Inflammatory macrophage treated with lipopolysaccharide for 4 hours (primary cell): ENCODE data around the gene HOXD13.

Experiments
- DNase-seq: peaks from one replicate; pipeline ENCODE4 v3.0.0-alpha.2; 2020

HOXD13 gene

GRCh38 chr2:176081376-176081836, 11.1 kb upstream of the HOXD13 start:
- no peak for DNase-seq

GRCh38 chr2:176081837-176082524, 10.5 kb upstream of the HOXD13 start:
- DNase-seq: no peak

- DNase-seq: no peak
Measured at GRCh38 chr2:176082525-176082823, 10.0 kb upstream of the HOXD13 start.

- DNase-seq: no peak
Measured at GRCh38 chr2:176082824-176083751, 9.4 kb upstream of the HOXD13 start.

GRCh38 chr2:176083796-176084261, 8.7 kb upstream of the HOXD13 start, which contains the start of gene EVX2:
EVX2 (minus strand) TSS chr2:176083962; CDS start chr2:176083776, 186 bp downstream.
- DNase-seq: no peak

- DNase-seq: no peak
Measured at GRCh38 chr2:176084611-176085119, 7.9 kb upstream of the HOXD13 start.

GRCh38 chr2:176085120-176085788, 7.3 kb upstream of the HOXD13 start:
- no peak for DNase-seq

- DNase-seq: no peak
Measured at GRCh38 chr2:176085861-176086771, 6.4 kb upstream of the HOXD13 start.

GRCh38 chr2:176087330-176088047, 5.0 kb upstream of the HOXD13 start:
- DNase-seq: no peak

- peak; percentile 37 for DNase-seq
Measured at GRCh38 chr2:176088048-176088936, 4.2 kb upstream of the HOXD13 start.

GRCh38 chr2:176088937-176089842, 3.3 kb upstream of the HOXD13 start:
- no peak for DNase-seq

- DNase-seq: no peak
Measured at GRCh38 chr2:176089843-176090395, 2.6 kb upstream of the HOXD13 start.

GRCh38 chr2:176090862-176091261, 1.7 kb upstream of the HOXD13 start:
- DNase-seq: no peak

GRCh38 chr2:176091329-176092258, 927 bp upstream of the HOXD13 start:
- DNase-seq: no peak

GRCh38 chr2:176093145-176093897, 800 bp downstream of the HOXD13 start:
- no peak for DNase-seq

GRCh38 chr2:176093898-176094249, 1.4 kb downstream of the HOXD13 start:
- no peak for DNase-seq

- DNase-seq: no peak
Measured at GRCh38 chr2:176094349-176094748, 1.8 kb downstream of the HOXD13 start.
